Sigmoid colon (tissue), 7 donors: ENCODE results near the gene ELP6. TPM values are rescaled to one million over a fixed set of nuclear protein-coding genes. Genes with fewer than 3 reads are reported as not detected.

Experiments used
- DNase-seq: peaks from one replicate; pipeline ENCODE4 v3.0.0-alpha.2; 2019
- H3K27ac ChIP-seq, 4 donors: fragments of 200-600 bp; sonication (generic); one replicate each; pipeline ENCODE4 v1.5.1; 2016 to 2019; ENCODE audit warnings: mild to moderate bottlenecking in 1 of 4
- H3K27me3 ChIP-seq, 3 donors: fragments of 200-600 bp; sonication (generic); one replicate each; pipeline ENCODE4 v1.5.1; 2019; ENCODE audit warnings: mild to moderate bottlenecking in 1 of 3
- H3K36me3 ChIP-seq, 4 donors: fragments of 200-600 bp; sonication (generic); one replicate each; pipeline ENCODE4 v1.5.1; 2016 to 2019
- H3K4me1 ChIP-seq, 4 donors: fragments of 200-600 bp; sonication (generic); one replicate each; pipeline ENCODE4 v1.5.1; 2017 to 2019
- H3K4me3 ChIP-seq, 4 donors: fragments of 200-600 bp; sonication (generic); one replicate each; pipeline ENCODE4 v1.5.1; 2017 to 2019; ENCODE audit warnings: mild to moderate bottlenecking in 2 of 4, moderate library complexity in 1 of 4
- H3K9me3 ChIP-seq, 4 donors: fragments of 200-600 bp in 3 of 4; sonication (generic) in 3 of 4; one replicate each; pipeline versions ENCODE4 v1.5.1 to v1.6.1; 2013 to 2019
- CTCF ChIP-seq, 4 experiments: fragments of 450-650 bp in 3 of 4; fragments of 200-600 bp in 1 of 4; IDR thresholded peaks; one replicate each; pipeline ENCODE4 v1.5.1; 2016 to 2019; ENCODE audit warnings: antibody characterized with exemption in 4 of 4, mild to moderate bottlenecking in 3 of 4, moderate library complexity in 2 of 4
- EP300 ChIP-seq, 4 donors: sonication (generic); formaldehyde crosslinking; IDR thresholded peaks; one replicate each; pipeline ENCODE4 v1.6.1; 2017; ENCODE audit warnings: antibody characterized with exemption in 4 of 4
- POLR2A ChIP-seq, 2 donors: fragments of 450-650 bp; IDR thresholded peaks; one replicate each; pipeline ENCODE4 v1.6.1; 2016; ENCODE audit warnings: antibody characterized with exemption in 2 of 2, mild to moderate bottlenecking in 2 of 2, moderate library complexity in 2 of 2
- POLR2AphosphoS5 ChIP-seq, 4 donors: sonication (generic); formaldehyde crosslinking; IDR thresholded peaks; one replicate each; pipeline ENCODE4 v1.6.1; 2017; ENCODE audit warnings: antibody characterized with exemption in 4 of 4
- WGBS, 2 donors: extraction: QIAGEN DNeasy Blood & Tissue Kit; methylation state at CpG; one replicate each; pipeline ENCODE4 v1.1.7; 2013; 5-methylcytosine and 5-hydroxymethylcytosine counted together
- intact Hi-C: fragments of 100-400 bp; cut with DNase I; formaldehyde crosslinking; loops from one replicate; pipeline ENCODE4 v1.15.1; 2023
- polyA plus RNA-seq, 3 donors: library from polyadenylated mRNA; stranded (reverse); fragments of 200-250 nt; gene quantifications; one replicate each; pipeline ENCODE4 v1.2.3, GENCODE V29; 2013
- total RNA-seq, 4 donors: library from RNA; depleted of rRNA; stranded (reverse); fragments of >200 nt; gene quantifications; one replicate each; pipeline ENCODE4 v1.1.0, GENCODE V29; 2016
- donor health status: healthy with polysubstance abuse.
- donor health status: Bipolar disorder and iron deficiency.
- donor health status: healthy.

ELP6 gene
- total and polyA plus RNA-seq, 7 donors = 17.1 to 38.9 (median 21.6) TPM

DNA sequence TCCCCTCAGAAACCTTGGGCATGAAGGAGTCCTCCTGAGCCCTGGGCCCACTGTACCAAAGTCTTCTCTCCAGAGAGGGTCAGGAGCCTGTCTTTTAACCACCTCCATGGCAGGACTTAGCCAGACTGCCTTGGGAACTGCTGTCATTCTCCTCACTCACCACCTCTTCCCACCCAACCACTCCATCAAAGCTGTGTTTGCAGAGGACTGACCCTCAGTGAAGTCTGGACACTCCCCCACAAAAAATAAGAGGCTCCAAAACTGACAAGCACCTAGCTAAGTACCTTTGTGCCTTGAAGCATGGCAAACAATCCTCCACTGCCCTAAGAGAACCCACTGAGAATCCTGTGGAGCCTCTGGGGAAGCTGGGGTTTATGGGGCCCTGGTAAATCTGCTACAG is 35.5 kb downstream of the ELP6 start:
- intact Hi-C loops = no loop called here
- Histone ChIP-seq H3K4me3 (no peak overlapping the region), H3K4me1 (peaks cover 0 to 25% (median 20%) of the 10 kb centered on the region in 4 donors), H3K27ac (no peak overlapping the region), H3K36me3 (no peaks in the 10 kb centered on the region), H3K27me3 (no peaks in the 10 kb centered on the region), H3K9me3 (no peaks in the 10 kb centered on the region)
- no peak for TF ChIP-seq POLR2AphosphoS5 (IDR thresholded peaks at IDR 0.05)
- TF ChIP-seq CTCF (IDR thresholded peaks at IDR 0.05) = no peak
- TF ChIP-seq EP300 (IDR thresholded peaks at IDR 0.05) = no peak
- TF ChIP-seq POLR2A (IDR thresholded peaks at IDR 0.05) = no peak
- DNase-seq = no peak

DNA sequence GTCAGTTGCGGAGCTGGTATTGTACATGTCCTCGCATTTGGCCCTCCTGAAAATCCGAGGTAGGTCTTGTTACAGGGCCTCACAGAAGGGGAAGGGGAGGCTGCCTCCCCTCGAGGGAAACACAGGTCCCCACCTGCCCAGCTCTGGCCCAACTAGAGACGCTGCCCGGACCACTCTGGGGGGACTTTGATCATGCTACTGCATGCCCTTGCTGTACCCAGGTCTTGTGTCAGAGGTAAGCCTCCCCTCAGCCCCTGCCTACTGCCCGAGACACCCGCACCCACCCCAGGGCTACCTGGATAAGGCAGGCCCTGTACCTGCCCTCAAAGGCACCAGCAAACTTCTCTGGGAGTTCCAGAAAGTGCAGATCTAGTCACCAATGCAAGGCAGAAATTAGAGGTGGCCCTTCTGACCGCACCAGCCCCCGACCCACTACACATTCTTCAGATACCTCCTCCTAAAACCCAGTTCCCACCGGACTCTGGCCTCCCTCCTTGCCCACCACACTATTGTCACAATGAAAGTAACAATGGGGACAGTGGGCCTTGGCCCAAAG is 36.8 kb downstream of the ELP6 start:
- H3K4me1 ChIP-seq = peaks cover 0 to 25% (median 20%) of the 10 kb centered on the region in 4 donors
- 90 to 92% methylated on average over 11 of the region's 11 CpGs for WGBS, 2 donors
- no peaks in the 10 kb centered on the region for H3K27me3 ChIP-seq
- no peaks in the 10 kb centered on the region for H3K9me3 ChIP-seq
- peak overlapping the region; percentile 75 to 97 (median 89) for H3K4me3 ChIP-seq
- DNase-seq = no peak
- no peaks in the 10 kb centered on the region for H3K36me3 ChIP-seq
- no peak for TF ChIP-seq POLR2AphosphoS5 (IDR thresholded peaks at IDR 0.05)
- TF ChIP-seq EP300 (IDR thresholded peaks at IDR 0.05) = no peak
- no peak for TF ChIP-seq CTCF (IDR thresholded peaks at IDR 0.05)
- TF ChIP-seq POLR2A (IDR thresholded peaks at IDR 0.05) = no peak
- intact Hi-C loops = loop anchor here (1.0 kb wide), 1 partner anchor 55 kb away; no protein-coding TSS in a partner anchor
- H3K27ac ChIP-seq = peak overlapping the region; percentile 81 to 87 (median 84)

- no peak for TF ChIP-seq CTCF (IDR thresholded peaks at IDR 0.05)
- TF ChIP-seq POLR2AphosphoS5 (IDR thresholded peaks at IDR 0.05) = no peak
- no peak for TF ChIP-seq EP300 (IDR thresholded peaks at IDR 0.05)
- TF ChIP-seq POLR2A (IDR thresholded peaks at IDR 0.05) = no peak
- 63 to 66% methylated on average over 5 of the region's 5 CpGs for WGBS, 2 donors
- intact Hi-C loops = loop anchor here (1.0 kb wide), 1 partner anchor 55 kb away; no protein-coding TSS in a partner anchor
These were observed 37.2 kb downstream of the ELP6 start for GRCh38 chr3:47476330-47476626.

DNA sequence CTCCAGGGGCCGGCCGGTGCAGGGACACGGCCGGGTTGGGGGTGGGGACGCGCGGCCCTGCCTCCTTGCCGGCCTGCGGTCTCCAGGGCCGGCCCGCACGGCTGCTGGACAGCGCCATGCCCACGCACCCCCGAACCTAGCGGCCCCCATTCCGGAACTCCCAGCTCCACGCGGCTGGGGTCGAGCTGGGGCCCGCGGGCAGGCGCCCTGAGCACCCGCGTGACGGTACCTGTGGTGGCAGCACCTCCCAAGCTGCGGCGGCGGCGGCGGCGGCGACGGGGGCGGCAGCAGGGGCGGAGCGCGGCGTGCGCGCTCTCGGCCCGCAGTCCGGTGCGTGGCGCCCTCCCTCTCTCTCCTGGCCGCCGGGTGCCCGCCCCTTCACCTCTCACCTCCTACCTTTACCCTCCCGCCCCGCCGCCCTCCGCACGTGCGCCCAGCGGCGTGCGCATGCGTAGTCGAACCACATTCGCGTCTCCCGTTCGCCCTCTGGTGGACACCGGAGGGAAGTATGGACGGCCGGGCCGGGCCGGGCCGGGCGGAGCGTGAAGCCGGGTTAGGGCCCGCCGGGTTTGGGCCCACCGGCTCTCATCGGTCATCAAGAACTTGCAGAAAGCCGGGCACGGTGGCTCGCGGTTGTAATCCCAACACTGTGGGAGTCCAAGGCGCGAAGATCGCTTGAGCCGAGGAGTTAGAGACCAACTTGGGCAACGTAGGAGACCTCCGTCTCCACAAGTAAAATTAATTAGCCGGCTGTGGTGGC is 37.8 kb downstream of the ELP6 start, which contains the start of gene SCAP:
Gene SCAP (minus strand): TSS at position 372 of the 760 bp plus-strand sequence. CDS start 32,948 bp downstream, outside the sequence.
- Histone ChIP-seq H3K36me3 (no peaks in the 10 kb centered on the region), H3K4me3 (peak within 1 kb of the TSS; percentile 75 to 97 (median 89)), H3K27me3 (no peaks in the 10 kb centered on the region), H3K4me1 (peaks cover 0 to 25% (median 20%) of the 10 kb centered on the region in 4 donors), H3K9me3 (no peaks in the 10 kb centered on the region), H3K27ac (peak within 1 kb of the TSS; percentile 81 to 87 (median 84))
- 3% methylated on average over 88 of the region's 88 CpGs for WGBS, 2 donors
- intact Hi-C loops = loop anchor here (1.0 to 2.0 kb wide), 2 partner anchors 33 to 54 kb away; no protein-coding TSS in a partner anchor
- peak; percentile 97 for DNase-seq
- TF ChIP-seq POLR2A (IDR thresholded peaks at IDR 0.05) (no peak), CTCF (IDR thresholded peaks at IDR 0.05) (peak; percentile 91 to 95 (median 93)), EP300 (IDR thresholded peaks at IDR 0.05) (no peak), POLR2AphosphoS5 (IDR thresholded peaks at IDR 0.05) (peak; percentile 14 to 84 (median 68))

More at GRCh38 chr3:47476330-47476626, 37.2 kb downstream of the ELP6 start:
- DNase-seq = no peak
- Histone ChIP-seq H3K27me3 (no peaks in the 10 kb centered on the region), H3K27ac (peak overlapping the region; percentile 81 to 87 (median 84)), H3K4me3 (peak overlapping the region; percentile 75 to 97 (median 89)), H3K4me1 (peaks cover 0 to 25% (median 20%) of the 10 kb centered on the region in 4 donors), H3K9me3 (no peaks in the 10 kb centered on the region), H3K36me3 (no peaks in the 10 kb centered on the region)
